ENCODE data around the gene PIK3R2.

PIK3R2 gene

DNA sequence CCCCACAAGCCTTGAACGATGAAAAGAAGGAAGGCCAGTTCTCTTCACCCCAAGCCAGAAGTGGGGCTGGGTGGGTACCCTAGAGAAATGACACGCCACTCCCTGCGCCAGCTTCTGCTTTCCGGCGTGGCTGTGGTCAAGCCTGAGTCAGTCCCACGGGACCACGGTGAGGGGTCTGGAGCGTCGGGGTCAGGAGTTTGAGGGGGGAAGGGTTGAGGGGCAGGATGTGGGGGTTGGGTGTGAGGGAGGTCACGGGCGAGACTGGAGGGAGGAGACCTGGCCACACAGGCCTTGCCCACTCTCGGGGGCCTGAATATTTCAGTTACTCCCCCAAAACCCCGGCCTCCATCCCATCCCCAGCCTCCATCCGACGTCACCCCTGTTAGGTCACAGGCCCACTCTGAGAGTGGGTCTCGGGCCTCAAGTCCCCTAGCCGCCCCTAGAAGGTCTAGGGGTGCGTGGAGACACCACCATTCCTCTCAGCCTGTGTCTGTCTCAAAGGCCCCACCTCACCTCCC is 20.1 kb downstream of the PIK3R2 start:
- DNase-seq (ENCODE audit: low read depth), result no peak

DNA sequence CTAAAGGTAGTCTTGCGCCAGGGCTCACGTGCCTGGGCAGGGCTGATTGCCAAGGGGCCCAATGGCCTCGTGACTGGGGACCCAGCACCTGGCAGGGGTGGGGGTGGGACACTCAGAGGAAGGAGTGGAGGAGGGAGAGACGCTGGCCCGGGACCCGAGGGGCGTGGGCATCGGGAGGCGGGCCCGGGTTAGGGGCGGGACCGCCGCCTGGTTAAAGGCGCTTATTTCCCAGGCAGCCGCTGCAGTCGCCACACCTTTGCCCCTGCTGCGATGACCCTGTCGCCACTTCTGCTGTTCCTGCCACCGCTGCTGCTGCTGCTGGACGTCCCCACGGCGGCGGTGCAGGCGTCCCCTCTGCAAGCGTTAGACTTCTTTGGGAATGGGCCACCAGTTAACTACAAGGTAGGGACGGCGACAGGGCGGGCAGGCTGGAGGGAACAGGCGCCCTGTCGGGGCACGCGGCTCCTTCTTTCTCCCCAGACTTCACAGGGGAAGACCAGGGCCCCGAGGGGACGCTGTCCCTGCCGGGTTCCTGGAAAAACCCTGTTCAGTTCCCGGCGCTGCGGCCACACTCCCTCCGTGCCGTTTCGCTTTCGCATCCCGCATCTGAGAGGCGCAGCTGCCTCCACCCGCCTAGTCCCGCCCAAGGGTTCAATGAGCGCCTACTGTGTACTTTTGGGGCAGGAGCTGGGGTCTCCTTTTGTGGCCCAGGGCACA is 20.8 kb downstream of the PIK3R2 start, which contains the start of gene IFI30:
TSS of gene IFI30 (plus strand) at position 242 of the 717 bp plus-strand sequence. CDS start at position 271, 29 bp downstream.
- no peak for DNase-seq (ENCODE audit: low read depth)

DNA sequence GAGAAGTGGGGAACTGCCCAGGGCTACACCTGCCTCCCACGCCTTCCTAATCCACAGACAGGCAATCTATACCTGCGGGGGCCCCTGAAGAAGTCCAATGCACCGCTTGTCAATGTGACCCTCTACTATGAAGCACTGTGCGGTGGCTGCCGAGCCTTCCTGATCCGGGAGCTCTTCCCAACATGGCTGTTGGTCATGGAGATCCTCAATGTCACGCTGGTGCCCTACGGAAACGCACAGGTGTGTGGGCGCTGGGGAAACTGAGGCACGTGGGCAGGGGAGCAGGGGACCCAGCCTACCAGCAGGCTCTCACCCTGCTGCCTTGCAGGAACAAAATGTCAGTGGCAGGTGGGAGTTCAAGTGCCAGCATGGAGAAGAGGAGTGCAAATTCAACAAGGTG is 22.0 kb downstream of the PIK3R2 start:
- no peak for DNase-seq (ENCODE audit: low read depth)

DNA sequence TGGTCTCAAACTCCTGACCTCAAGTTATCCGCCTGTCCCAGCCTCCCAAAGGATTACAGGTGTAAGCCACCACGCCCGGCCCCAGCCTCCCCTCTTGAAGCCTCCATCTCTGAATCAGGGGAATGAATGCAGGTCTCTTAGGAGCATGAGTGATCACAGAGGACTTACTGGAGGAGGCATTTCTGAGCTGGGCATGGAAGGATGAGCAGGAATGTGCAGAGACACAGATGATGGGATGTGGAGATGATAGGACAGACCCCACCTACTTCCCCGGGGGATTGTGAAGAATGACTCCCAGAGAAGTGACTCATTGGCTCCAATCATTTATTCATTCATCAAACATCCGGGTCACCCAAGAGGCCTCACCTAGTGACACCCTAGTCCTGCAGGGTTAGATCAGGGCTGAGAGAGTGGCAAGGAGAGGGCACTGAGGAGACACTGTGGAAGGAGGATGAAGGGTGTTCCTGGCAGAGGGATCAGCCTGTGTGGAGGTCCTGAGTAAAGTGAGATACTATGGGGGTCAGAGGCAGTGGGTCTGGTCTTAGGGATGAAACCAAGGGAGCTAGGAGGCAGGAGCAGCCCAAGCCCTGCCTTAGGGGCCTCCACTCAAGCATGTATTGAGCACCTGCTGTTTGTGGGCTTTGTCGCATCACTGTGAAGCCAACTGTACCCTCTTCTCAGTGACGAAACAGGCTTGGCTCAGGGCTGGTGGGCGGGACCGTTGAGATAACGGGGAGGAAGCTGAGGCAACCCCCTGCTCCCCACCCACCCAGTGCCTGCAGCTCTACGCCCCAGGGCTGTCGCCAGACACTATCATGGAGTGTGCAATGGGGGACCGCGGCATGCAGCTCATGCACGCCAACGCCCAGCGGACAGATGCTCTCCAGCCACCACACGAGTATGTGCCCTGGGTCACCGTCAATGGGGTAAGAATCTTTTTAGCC is 23.7 kb downstream of the PIK3R2 start:
- no peak for DNase-seq (ENCODE audit: low read depth)

DNA sequence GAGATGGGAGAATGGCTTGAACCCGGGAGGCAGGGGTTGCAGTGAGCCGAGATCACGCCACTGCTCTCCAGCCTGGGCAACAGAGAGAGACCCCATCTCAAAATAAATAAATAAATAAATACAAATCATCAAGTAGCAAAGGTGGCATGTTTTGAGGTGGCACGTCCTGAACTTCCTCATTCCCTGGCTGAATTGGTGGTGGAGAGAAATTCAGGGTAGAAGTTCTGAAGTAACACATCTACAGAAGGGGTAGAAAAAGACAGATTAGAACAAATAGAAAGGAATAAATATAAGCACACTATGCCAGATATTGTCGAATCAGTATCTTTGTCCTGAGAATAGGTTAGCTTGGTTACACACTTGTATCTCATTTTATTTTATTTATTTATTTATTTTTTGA is 27.0 kb downstream of the PIK3R2 start:
- DNase-seq (ENCODE audit: low read depth), result no peak

DNA sequence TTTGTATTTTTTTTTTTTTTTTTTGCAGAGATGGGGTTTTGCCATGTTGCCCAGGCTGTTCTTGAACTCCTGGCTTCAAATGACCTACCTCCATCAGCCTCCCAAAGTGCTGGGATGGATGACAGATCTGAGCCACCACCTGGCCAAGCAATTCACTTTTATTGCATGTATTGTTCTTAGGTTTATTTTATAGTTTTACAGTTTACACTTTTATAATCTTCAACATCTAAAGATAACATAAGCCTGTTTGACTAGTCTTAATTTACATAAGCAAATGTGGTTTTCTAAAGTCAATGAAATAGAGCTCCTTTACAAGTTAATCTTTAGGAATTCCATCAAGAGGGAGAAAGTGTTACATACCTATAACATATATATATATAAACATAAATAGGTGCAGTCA is 30.6 kb downstream of the PIK3R2 start:
- no peak for DNase-seq (ENCODE audit: low read depth)

DNA sequence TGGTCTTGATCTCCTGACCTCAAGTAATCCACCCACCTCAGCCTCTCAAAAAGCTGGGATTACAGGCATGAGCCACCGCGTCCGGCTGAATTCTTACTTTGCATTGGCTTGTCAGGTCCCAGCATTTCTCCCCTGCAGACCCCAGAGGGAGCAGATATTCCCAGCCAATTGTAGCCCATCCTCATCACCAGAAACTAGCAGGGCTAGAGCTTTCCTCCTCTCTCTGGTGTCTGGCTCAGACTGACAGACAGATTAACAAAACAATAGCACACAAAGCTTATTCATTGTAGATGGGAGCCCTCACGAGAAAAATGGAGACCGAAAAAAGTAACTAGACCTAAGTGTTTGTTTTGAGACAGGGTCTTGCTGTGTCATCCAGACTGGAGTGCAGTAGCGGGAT is 32.6 kb downstream of the PIK3R2 start:
- no peak for DNase-seq (ENCODE audit: low read depth)

DNA sequence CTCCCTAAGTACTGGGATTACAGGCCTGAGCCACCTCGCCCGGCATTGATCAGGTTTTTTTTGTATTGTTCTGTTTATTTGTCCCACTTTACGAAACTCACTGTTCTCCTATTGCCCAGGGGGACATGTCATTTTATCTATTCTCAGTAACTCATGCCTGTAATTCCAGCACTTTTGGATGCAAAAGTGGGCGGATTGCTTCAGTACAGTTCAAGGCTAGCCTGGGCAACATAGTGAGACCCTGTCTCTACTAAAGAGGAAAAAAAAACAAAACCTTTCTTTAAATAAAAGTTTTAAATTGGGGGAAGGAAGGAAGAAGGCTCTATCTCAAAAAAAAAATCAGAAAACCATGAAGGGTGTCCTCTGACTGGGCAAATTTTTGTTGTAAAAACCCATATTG is 37.3 kb downstream of the PIK3R2 start:
- DNase-seq (ENCODE audit: low read depth), result no peak

DNA sequence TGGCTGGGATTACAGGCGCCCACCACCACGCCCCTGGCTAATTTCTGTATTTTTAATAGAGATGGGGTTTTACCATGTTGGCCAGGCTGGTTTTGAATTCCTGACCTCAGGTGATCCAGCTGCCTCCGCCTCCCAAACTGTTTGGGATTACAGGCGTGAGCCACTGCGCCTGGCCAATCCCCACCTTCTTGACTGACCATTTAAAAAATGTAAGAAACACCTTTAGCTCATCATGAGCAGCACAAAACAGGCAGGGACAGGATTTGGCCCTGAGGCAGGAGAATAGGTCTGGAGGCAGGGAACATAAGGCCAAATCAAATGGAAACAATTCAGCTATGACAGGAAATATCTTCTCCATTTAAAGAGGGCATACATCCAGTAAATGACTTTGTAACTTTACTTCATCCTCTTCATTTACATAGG is 38.7 kb downstream of the PIK3R2 start:
- no peak for DNase-seq (ENCODE audit: low read depth)

DNA sequence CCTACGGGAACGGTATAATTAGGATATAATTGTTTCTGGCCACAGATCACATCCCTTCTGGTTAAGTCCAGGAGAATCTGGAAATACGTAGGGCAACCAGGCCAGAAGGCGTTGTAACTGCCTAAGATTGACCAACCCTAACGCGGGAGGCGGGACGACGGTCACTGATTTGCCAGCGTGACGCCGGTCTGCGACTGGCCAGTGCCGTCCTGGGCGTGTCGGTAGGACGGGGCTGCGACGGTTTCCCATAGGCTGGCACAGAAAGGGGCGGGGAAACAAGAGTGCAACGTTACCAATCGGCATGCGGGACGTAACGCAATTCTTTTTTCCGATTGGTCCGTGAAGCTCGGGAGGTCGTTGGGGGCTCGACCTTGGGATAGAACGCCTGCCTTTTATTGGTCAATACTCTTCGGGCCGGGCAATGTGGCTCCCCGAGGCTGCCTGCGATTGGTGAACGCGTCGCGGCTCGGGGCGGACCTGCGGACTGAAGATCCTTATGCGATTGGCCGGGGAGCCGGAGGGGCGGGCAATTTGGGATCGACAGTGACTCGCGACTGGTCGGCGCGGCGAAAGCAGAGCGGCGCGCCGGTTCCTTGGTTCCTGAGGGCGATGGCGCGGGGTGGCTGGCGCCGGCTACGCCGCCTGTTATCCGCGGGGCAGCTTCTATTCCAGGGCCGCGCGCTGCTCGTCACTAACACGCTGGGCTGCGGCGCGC is 39.9 kb downstream of the PIK3R2 start, which contains the start of gene MPV17L2:
TSS of gene MPV17L2 (plus strand) at position 546 of the 715 bp plus-strand sequence. CDS start at position 610, 64 bp downstream.
- DNase-seq (ENCODE audit: low read depth), result peak; percentile 98

DNA sequence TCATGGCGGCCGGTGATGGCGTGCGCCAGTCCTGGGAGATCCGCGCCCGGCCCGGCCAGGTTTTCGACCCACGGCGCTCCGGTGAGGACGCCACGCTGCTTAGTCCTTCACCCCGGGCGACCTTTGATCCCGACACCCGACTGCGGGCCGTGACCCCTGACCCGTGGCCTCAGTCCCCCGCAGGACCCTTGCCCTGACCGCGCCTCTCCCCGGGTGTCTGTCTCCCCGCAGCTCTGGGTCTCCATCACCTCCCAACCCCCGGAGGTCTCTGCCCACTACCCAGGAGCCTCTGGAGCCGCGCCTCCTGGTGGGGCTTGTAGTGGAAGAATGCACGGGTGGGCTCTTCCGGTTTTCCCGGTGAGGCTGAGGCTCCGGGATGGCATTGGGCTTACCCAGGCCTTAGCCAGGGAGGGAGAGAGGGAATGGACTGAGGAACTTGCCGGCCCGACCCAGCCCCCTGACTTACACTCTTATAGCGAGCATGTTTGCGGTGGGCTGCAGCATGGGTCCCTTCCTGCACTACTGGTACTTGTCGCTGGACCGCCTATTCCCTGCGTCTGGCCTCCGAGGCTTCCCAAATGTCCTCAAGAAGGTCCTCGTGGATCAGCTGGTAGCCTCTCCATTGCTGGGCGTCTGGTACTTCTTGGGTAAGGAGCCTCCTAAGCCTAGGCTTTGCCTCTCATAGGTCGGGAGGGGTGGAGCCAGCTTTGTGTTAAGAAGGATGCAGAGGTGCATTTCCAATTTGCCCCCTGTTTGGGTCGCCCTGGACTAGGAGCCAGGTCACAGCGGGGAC is 40.6 kb downstream of the PIK3R2 start:
- no peak for DNase-seq (ENCODE audit: low read depth)

DNA sequence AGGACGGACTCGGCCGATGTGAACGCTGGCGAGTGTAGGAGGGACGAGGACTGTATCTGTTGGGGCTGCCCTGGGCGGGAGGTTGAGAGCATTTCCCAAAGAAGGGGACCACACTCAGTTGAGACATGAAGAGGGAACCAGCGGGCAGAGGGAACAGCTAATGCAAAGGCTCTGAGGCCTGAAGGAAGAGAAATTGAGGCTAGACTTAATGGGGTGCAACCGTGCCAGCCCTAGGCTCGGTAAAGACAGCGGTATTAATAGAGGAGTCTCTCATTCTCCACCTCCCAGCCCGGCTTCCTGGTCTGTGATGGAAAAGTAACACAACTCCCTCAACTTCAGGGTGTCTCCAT is 41.2 kb downstream of the PIK3R2 start:
- no peak for DNase-seq (ENCODE audit: low read depth)

DNA sequence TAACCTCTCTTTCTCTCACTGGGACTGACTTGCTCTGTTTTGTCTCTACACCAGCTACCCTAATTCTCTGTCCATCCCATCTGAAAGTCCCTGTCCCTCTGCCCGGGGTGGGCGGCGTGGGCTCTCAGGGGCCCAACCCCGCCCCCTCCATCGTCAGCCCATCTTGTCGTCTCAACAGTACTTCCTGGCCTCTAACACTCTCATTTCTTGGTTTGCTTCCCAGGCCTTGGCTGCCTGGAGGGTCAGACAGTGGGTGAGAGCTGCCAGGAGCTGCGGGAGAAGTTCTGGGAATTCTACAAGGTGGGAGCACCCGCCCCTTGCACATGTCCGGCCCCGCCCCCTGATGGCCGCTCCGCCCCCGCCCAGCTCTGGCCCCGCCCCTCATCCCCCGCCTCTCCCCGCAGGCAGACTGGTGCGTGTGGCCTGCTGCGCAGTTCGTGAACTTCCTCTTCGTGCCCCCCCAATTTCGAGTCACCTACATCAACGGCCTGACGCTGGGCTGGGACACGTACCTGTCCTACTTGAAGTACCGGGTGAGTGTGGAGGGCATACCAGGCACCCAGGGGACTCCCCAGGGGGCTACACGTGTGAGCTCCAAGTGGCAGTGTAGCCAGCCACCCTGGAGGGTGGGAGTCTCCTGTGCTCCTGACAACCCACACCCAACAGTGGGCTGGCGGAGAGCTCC is 41.7 kb downstream of the PIK3R2 start:
- DNase-seq (ENCODE audit: low read depth), result no peak

DNA sequence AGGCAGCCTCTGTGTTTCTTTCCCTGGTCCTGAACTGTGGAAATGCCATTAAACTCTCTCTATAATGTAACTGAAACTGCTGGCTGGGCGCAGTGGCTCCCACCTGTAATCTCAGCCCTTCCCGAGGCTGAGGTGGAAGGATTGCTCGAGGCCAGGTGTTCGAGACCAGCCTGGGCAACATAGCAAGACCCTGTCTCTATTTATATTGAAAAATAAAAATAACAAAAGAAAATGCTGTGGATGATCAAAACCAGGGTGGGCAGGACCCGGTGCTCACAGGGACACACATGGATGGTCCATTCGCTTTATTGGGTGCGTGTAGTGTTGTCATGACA is 43.5 kb downstream of the PIK3R2 start:
- no peak for DNase-seq (ENCODE audit: low read depth)

DNA sequence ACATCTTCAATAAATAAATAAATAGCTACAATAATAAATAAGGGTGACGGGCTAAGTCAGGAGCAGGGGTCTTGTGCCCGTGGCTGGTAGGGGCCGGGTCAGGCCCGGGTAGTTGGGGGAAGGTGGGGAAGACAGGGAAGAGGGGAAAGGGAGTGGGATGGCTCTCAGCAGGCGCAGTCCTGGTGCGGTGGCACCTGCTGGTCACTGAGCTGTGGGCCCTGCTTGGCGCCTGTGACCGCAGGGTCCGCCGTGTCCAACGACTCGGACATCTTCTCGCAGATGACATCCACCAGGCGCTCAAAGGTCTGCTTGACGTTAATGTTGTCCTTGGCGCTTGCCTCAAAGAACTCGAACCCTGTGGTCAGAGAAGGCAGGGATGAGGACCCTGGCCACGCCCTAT is 44.3 kb downstream of the PIK3R2 start:
- DNase-seq (ENCODE audit: low read depth), result no peak

DNA sequence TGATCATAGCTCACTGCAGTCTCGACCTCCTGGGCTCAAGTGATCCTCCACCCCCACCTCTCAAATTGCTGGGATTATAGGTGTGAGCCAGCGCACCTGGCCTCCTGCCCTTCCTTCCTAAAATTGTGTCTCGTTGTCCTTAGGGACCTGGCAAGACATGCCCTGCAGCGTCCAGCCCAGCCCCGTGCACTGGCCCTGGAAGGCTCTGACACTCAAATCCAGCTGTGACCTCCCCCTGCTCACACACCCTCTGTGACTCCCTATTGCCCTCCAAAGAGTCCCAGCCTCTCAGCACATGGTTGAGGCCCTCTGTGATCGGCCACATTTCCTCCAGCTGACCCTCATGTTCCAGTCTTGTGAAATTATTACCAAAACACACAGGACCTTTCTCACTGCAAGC is 45.0 kb downstream of the PIK3R2 start:
- no peak for DNase-seq (ENCODE audit: low read depth)

DNA sequence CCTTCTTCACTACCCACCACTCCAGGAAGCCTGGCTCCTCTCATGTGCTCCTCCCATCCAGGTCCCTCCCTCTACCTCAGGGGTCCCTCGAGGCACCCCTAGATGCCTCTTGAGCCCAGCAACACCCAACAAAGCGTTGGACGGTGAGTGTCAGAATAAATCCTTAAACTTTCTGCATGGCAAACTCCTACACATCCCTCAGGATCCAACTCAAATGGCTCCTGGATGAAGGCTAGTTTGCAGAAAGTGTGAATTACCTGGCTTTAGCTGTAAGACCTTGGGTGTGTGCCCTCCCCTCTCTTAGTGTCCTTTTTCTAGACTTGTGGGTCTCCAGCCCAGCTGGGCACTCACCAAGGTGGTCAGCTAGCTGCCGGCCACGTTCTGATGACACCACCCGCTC is 45.4 kb downstream of the PIK3R2 start:
- no peak for DNase-seq (ENCODE audit: low read depth)

DNA sequence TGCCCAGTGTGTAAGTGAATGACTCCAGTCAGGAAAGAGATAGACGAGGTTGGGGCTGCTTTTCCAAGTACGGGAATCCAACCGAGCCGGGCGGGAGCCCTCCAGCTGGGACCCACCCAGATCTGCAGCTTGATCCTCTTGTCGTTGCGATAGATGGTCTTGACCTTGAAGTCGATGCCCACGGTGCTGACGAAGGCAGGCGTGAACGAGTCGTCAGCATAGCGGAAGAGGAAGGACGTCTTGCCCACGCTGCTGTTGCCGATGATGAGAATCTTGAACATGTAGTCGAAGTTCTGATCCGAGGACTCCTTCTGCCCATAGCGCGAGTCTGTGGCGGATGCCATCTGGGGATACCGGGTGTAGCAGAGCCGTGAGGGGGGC is 49.4 kb downstream of the PIK3R2 start:
- no peak for DNase-seq (ENCODE audit: low read depth)

DNA sequence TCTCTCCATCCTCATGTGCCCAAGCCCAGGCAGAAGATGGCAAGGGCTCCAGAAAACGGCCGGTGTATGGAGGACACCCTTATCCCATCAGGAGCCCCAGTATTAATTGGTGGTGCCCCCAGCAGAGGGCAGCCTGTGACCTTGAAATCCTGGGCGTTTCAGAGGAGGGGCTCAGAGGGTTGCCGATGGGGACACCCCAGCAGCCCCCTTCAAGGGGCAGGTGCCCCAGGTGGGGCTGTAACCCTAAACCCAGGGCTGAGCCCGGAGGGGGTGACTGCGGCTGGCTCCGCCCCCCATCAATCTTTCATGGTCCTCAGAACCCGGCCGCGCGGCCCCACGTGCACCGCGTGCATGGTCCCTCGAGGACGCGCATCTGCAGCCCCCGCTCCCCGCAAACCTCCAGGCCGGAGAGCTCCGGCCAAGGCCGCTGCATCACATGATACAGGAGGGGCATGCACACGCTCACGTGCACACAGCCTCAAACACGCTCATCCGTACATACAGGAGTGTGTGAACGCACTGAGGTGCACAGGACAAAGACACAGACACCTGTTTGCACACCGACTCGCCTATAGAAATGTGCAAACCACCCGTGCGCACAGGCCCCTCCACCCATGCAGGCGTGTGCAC is 49.9 kb downstream of the PIK3R2 start:
- no peak for DNase-seq (ENCODE audit: low read depth)

DNA sequence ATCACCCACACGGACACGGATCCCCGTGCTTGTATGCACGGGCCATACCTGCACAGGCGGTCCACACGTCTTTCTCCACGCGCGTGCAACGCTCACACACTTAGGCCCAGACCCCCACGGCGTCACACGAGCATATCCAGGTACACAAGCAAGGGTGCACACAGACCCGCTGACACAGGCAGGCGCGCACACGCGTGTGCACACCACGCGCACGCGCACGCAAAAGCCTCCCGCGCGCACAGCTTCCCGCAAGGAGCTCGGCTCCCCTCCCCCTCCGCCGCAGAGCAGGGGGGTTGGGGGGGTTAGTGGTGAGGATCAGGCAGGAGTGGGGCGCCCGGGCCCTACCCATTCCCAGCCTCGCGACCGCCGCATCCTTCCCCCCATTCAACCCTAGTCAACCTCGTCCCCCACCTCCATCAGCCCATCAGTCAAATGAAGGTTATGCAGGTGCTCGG is 50.5 kb downstream of the PIK3R2 start:
- DNase-seq (ENCODE audit: low read depth), result no peak

Measured in T follicular helper cell (primary cell).